Hepatocyte (in vitro differentiated cells): ENCODE results near the gene RPS27.

Source experiments
- CTCF ChIP-seq: fragments of 200-600 bp; sonication (generic); IDR thresholded peaks from 2 replicates; pipeline ENCODE4 v1.5.1; 2016; ENCODE audit warnings: antibody characterized with exemption, mild to moderate bottlenecking; ENCODE audit not compliant: poor library complexity
- EZH2 ChIP-seq: fragments of 200-600 bp; sonication (generic); IDR thresholded peaks from 2 replicates; pipeline ENCODE4 v1.6.1; 2016; ENCODE audit warnings: antibody characterized with exemption, mild to moderate bottlenecking, borderline replicate concordance
- EZH2phosphoT487 ChIP-seq: fragments of 200-600 bp; sonication (generic); IDR thresholded peaks from one replicate; pipeline ENCODE4 v1.6.1; 2018; ENCODE audit warnings: antibody characterized with exemption, mild to moderate bottlenecking, low read depth, moderate library complexity; ENCODE audit not compliant: unreplicated experiment, severe bottlenecking

- TF ChIP-seq CTCF (no peak), EZH2 (no peak), EZH2phosphoT487 (no peak)
Measured at GRCh38 chr1:153976819-153977249, 13.7 kb upstream of the RPS27 start.
